ENCODE measurements around the gene CACFD1.

Gene CACFD1

DNA sequence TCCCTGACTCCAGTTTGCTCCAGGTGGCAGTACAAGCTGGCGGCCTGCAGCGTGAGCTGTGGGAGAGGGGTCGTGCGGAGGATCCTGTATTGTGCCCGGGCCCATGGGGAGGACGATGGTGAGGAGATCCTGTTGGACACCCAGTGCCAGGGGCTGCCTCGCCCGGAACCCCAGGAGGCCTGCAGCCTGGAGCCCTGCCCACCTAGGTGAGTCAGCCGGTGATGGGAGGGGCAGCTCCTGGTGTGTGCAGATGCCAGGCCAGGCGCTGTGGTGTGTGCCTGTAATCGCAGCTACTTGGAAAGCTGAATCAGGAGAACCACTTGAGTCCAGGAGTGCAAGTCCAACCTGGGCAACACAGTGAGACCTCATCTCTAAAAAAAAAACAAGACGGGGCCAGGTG is 10.0 kb upstream of the CACFD1 start:
- TF ChIP-seq POLR2AphosphoS5 (IDR thresholded peaks at IDR 0.05; ENCODE audit: low read depth, low read length) = no peak
- no peak for TF ChIP-seq REST (IDR thresholded peaks at IDR 0.05; ENCODE audit: insufficient read depth in 1 of 2, low read depth in 2 of 2, low read length in 2 of 2)
- no peak for TF ChIP-seq FOXP2 (optimal IDR thresholded peaks at IDR 0.05; ENCODE audit: borderline replicate concordance, extremely low read depth, extremely low read length, insufficient read depth)
- TF ChIP-seq TAF1 (IDR thresholded peaks at IDR 0.05; ENCODE audit: borderline replicate concordance, insufficient read depth, low read length) = no peak
- no peak for TF ChIP-seq SIN3A (IDR thresholded peaks at IDR 0.05; ENCODE audit: borderline replicate concordance, insufficient read depth, low read length)

GRCh38 chr9:133452562-133452961 is 7.2 kb upstream of the CACFD1 start:
- TF ChIP-seq FOXP2 (optimal IDR thresholded peaks at IDR 0.05; ENCODE audit: borderline replicate concordance, extremely low read depth, extremely low read length, insufficient read depth) (no peak), POLR2AphosphoS5 (IDR thresholded peaks at IDR 0.05; ENCODE audit: low read depth, low read length) (no peak), SIN3A (IDR thresholded peaks at IDR 0.05; ENCODE audit: borderline replicate concordance, insufficient read depth, low read length) (no peak), REST (IDR thresholded peaks at IDR 0.05; ENCODE audit: insufficient read depth in 1 of 2, low read depth in 2 of 2, low read length in 2 of 2) (no peak)

DNA sequence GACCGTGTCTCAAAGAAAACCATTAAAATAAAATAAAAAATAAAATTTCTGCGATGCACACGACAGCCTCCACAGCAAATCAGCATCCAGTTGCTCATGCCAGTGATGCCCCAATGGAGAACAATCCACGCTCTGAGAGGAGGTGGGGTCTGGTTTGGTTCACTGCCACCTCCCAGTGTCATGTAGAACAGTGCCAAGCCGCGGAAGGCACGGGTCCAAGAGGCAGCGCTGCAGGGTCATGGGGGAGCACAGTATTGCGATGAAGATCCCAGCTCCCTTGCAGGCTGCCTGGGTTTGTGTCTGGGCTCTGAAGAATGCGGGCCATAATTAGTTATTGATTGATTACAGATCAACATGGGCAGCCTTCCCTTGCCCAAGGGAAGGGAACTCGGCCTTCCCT is 6.1 kb upstream of the CACFD1 start:
- TF ChIP-seq TAF1 (IDR thresholded peaks at IDR 0.05; ENCODE audit: borderline replicate concordance, insufficient read depth, low read length) (no peak), REST (IDR thresholded peaks at IDR 0.05; ENCODE audit: insufficient read depth in 1 of 2, low read depth in 2 of 2, low read length in 2 of 2) (no peak)

GRCh38 chr9:133454325-133454724 is 5.5 kb upstream of the CACFD1 start:
- TF ChIP-seq TAF1 (IDR thresholded peaks at IDR 0.05; ENCODE audit: borderline replicate concordance, insufficient read depth, low read length) = no peak
- TF ChIP-seq REST (IDR thresholded peaks at IDR 0.05; ENCODE audit: insufficient read depth in 1 of 2, low read depth in 2 of 2, low read length in 2 of 2) = no peak
- TF ChIP-seq POLR2AphosphoS5 (IDR thresholded peaks at IDR 0.05; ENCODE audit: low read depth, low read length) = no peak
- no peak for TF ChIP-seq SIN3A (IDR thresholded peaks at IDR 0.05; ENCODE audit: borderline replicate concordance, insufficient read depth, low read length)
- no peak for TF ChIP-seq FOXP2 (optimal IDR thresholded peaks at IDR 0.05; ENCODE audit: borderline replicate concordance, extremely low read depth, extremely low read length, insufficient read depth)

GRCh38 chr9:133454943-133455673 is 4.7 kb upstream of the CACFD1 start:
- no peak for TF ChIP-seq TAF1 (IDR thresholded peaks at IDR 0.05; ENCODE audit: borderline replicate concordance, insufficient read depth, low read length)
- TF ChIP-seq REST (IDR thresholded peaks at IDR 0.05; ENCODE audit: insufficient read depth in 1 of 2, low read depth in 2 of 2, low read length in 2 of 2) = no peak
- TF ChIP-seq SIN3A (IDR thresholded peaks at IDR 0.05; ENCODE audit: borderline replicate concordance, insufficient read depth, low read length) = no peak
- TF ChIP-seq FOXP2 (optimal IDR thresholded peaks at IDR 0.05; ENCODE audit: borderline replicate concordance, extremely low read depth, extremely low read length, insufficient read depth) = no peak
- TF ChIP-seq POLR2AphosphoS5 (IDR thresholded peaks at IDR 0.05; ENCODE audit: low read depth, low read length) = no peak
